Measurements from ENCODE around the gene CCDC57.

CCDC57 gene

GRCh38 chr17:82247182-82247823 lies 34.7 kb upstream of the CCDC57 start:
- no peak for DNase-seq (ENCODE audit: low read depth in 2 of 3, low spot score in 2 of 3)

- no peak for DNase-seq (ENCODE audit: low read depth in 2 of 3, low spot score in 2 of 3)
Observed at GRCh38 chr17:82246365-82247181, 33.9 kb upstream of the CCDC57 start.

GRCh38 chr17:82246040-82246364 lies 33.4 kb upstream of the CCDC57 start:
- no peak for DNase-seq (ENCODE audit: low read depth in 2 of 3, low spot score in 2 of 3)

- no peak for DNase-seq (ENCODE audit: low read depth in 2 of 3, low spot score in 2 of 3)
Observed at GRCh38 chr17:82245134-82246039, 32.7 kb upstream of the CCDC57 start.

GRCh38 chr17:82244413-82245133 lies 31.9 kb upstream of the CCDC57 start:
- no peak for DNase-seq (ENCODE audit: low read depth in 2 of 3, low spot score in 2 of 3)

- no peak for DNase-seq (ENCODE audit: low read depth in 2 of 3, low spot score in 2 of 3)
Observed at GRCh38 chr17:82243648-82244412, 31.2 kb upstream of the CCDC57 start.

GRCh38 chr17:82242977-82243647 lies 30.5 kb upstream of the CCDC57 start:
- no peak for DNase-seq (ENCODE audit: low read depth in 2 of 3, low spot score in 2 of 3)

- DNase-seq (ENCODE audit: low read depth in 2 of 3, low spot score in 2 of 3) = no peak
Observed at GRCh38 chr17:82242698-82242976, 30.0 kb upstream of the CCDC57 start.

GRCh38 chr17:82241926-82242697 lies 29.5 kb upstream of the CCDC57 start:
- no peak for DNase-seq (ENCODE audit: low read depth in 2 of 3, low spot score in 2 of 3)

- no peak for DNase-seq (ENCODE audit: low read depth in 2 of 3, low spot score in 2 of 3)
Observed at GRCh38 chr17:82241183-82241925, 28.7 kb upstream of the CCDC57 start.

- DNase-seq (ENCODE audit: low read depth in 2 of 3, low spot score in 2 of 3) = no peak
Observed at GRCh38 chr17:82240506-82241182, 28.0 kb upstream of the CCDC57 start.

GRCh38 chr17:82239926-82240505 lies 27.4 kb upstream of the CCDC57 start:
- DNase-seq (ENCODE audit: low read depth in 2 of 3, low spot score in 2 of 3) = no peak

GRCh38 chr17:82239401-82239925 lies 26.8 kb upstream of the CCDC57 start:
- no peak for DNase-seq (ENCODE audit: low read depth in 2 of 3, low spot score in 2 of 3)

- DNase-seq (ENCODE audit: low read depth in 2 of 3, low spot score in 2 of 3) = peak in 1 of 3 experiments; percentile 52
Observed at GRCh38 chr17:82238472-82239201, 26.0 kb upstream of the CCDC57 start.

GRCh38 chr17:82237746-82238471 lies 25.3 kb upstream of the CCDC57 start:
- no peak for DNase-seq (ENCODE audit: low read depth in 2 of 3, low spot score in 2 of 3)

Measured in activated CD8-positive, alpha-beta memory T cell treated with anti-CD3 and anti-CD28 coated beads for 48 hours (primary cell).